Stimulated activated CD8-positive, alpha-beta memory T cell treated with anti-CD3 and anti-CD28 coated beads, Interleukin-7, amount 100 ng/mL, for 4 hours (primary cell): ENCODE measurements around the gene ASB8.

Experiments used
- DNase-seq, 2 donors: peaks; one replicate each; pipeline ENCODE4 v3.0.0-alpha.2; 2020; ENCODE audit warnings: low read depth in 2 of 2

The ASB8 gene, protein sequence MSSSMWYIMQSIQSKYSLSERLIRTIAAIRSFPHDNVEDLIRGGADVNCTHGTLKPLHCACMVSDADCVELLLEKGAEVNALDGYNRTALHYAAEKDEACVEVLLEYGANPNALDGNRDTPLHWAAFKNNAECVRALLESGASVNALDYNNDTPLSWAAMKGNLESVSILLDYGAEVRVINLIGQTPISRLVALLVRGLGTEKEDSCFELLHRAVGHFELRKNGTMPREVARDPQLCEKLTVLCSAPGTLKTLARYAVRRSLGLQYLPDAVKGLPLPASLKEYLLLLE

DNA sequence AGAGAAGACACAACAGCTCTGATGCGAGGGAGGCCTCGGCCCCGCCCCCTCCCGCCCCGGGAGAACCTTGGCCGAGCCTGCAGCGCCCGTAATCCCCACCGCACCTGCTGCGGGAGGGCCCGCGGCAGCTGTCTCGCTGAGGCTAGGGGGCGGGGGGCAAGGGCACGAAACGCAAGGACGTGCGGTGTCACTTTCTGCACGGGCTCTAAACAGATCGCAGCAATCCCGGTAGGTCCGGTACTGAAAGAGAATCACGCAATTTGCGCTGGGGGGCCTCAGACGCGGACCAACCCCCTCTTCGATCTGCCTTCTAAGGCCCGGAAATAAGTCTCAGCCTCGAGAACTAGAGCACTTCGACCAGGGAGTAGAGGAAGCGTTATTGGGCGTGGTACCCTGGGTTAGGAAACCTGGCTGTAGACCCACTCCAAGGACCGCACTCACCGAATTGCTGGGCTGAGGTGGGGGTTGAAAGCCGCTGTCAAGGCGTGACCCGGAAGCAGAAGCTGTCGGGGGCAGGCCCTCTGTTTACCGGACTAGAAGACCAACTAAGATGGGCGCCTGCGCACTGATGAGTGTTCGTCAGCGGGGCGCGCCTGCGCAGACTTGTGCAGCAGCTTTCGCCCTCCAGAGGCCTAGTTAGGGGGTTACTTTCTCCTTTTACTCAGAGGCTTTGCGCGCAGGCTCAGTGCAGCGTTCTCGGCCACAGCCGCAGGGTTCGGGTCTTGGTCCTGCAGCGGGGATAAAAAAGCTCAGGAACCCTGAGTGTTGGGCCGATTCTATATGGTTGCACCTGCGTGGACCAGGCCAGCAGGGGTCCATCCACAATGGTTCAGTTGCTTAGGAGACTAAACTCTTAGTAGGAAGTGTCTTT lies at the start of gene ASB8:
Gene ASB8, minus strand, starts transcription at position 498 of the 871 bp plus-strand sequence. CDS start 4,019 bp downstream, outside the sequence.
- peak; percentile 98 to 99 for DNase-seq

DNA sequence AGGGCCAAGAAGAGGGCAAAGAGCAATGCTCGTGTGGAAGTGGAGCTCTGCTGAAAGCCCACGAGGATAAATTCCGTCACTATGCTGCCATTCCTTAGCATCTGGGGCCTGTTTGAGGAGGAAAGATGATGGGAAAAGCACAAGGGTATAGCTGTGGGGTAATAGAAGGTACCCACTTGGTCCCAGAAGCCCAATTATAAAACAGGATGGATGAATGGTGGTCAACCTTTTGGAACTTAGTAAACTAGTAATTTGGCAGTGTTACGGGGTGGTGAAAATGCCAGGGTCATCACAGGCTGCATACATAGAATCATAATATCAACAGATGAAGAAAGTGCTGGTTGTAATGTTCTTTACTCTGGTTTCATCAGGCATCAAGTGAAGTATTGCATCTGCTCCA lies 45.9 kb upstream of the ASB8 start, which contains the start of gene OR10AD1:
Gene OR10AD1, minus strand, starts transcription at position 101 of the 400 bp plus-strand sequence. Its CDS starts 0 bp downstream, at position 101.
- DNase-seq = no peak

DNA sequence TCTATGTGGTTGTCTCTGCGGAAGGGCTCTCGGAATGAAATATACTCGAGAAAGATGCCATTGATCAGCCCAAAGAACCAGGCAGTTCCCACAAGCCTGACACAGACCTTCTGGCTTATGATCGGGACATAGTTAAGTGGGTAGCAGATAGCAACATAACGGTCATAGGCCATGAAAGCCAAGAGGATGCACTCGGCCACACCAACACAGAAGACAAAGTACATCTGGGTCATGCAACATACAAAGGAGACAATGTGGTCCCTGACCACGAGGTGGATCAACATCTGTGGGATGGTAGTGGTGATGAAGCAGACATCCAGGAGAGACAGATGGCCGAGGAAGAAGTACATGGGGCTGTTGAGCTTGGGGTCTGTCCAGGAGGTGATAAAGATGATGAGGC lies 45.5 kb upstream of the ASB8 start:
- DNase-seq = no peak

DNA sequence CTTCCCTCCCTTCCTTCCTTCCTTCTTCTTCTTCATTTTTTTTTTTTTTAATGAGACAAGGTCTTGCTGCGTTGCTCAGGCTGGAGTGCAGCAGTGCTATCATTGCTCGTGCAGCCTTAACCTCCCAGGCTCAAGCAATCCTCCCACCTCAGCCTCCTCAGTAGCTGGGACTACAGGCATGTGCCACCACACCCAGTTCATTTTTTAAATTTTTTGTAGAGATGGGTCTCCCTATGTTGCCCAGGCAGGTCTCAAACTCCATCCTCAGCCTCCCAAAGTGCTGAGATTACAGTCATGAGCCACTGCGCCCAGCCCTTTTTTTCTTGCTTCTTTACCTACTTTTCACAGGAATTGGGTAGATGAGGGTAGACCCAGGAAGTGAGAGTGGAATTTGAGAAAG lies 44.2 kb upstream of the ASB8 start:
- no peak for DNase-seq

DNA sequence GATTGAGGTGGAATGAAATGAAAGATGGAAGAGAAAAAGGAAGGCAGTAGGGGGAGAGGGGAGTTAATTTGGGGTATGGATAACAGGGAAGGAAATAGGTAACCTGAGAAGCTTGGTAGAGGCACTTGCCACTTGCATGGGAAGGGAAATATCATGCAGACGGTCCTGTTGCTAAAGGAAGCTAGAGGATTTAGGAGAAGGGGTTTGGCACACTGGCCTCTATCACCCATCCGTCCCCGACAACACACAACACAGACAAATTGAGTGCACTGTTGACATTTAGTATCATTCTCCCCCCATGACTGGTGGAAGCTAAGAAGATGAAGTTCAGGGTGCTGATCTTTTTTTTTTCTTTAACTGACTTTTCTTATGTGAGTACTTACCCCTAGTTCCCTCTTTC lies 43.8 kb upstream of the ASB8 start:
- no peak for DNase-seq

DNA sequence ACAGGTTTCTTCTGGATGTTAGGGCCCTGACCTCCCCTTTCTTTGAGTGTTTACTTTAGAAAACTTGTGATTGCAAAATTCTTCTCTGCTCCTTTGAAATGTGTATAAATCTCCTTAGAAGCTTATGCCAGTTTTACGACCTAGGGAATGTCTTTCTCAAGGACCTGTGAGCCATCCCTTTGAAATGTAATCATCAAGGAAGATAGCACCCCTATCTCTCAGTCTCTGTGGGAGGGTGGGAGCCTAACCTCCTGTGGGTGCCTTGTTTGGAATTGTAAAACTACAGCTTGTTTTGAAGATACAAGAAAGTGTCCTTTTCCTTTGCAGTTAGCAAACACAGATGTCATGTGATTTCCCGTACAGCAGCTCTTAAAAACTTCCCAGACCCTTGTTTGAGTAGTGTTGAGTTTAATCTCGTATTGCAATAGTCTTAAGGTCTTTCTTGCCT lies 42.5 kb upstream of the ASB8 start:
- no peak for DNase-seq

DNA sequence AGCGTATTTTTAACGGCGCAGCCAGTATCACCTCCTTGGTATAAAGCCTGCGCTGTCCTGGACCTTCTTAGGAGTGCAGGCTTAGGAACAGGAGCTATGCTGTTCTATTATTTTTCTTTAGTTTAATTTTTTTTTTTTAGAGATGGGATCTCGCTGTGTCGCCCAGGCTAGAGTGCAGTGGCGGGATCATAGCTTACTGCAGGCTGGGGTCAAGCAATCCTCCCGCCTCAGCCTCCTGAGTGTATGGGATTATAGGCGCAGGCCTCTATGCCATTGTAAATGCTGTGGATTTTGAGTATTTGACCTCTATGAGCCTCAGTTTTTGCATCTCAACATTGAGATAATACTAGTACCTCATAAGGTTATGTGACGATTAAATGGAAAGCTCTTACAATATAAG lies 41.7 kb upstream of the ASB8 start:
- DNase-seq = no peak

DNA sequence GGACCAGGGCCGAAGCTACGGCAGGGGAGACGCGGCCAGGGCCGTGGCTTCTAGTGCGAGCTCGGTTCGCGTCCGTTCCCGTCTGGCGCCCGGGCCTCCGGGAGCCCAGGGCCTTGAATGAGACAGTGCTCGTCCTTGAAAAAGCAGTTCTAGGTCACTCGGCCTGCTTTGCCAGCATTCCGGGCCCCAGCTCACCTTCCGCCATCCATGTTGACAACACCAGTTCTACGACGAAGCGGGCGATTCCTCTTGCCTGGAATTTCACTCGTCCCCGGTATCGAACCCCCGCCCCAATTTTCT lies 41.3 kb upstream of the ASB8 start:
- no peak for DNase-seq

DNA sequence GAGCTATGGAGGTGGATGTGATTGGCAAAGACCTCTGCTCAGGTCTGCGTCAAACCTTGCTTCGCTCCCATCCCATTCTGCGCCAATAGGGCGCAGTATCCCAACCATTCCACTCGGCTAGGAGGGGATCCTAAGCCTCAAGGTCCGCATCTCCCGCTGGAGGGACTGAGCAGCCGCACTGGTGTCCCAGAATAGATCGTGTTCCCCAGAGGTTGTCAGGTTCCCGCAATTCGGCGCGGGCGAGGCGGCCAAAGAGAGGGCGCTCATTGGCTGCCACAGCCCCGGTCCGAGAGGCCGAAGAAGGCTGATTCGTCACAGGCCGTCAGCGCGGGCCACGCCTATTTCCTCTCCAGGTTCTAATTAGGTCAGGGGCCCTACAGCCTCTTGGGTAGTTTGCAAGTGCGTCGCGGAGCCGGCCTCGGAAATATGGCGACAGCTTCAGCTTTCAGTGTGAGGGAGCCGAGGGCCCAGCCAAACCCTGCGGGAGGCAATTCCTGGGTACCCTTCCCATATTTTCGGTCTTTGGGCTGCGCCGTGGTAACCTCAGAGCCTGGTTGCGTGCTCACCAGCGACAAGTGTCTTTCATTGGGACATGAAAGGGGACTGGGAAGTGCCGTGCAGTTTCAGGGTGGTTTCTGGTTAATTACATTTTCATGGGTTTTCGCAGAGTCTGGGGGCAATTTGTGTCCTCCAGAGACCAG lies 40.8 kb upstream of the ASB8 start:
- peak; percentile 83 to 86 for DNase-seq

DNA sequence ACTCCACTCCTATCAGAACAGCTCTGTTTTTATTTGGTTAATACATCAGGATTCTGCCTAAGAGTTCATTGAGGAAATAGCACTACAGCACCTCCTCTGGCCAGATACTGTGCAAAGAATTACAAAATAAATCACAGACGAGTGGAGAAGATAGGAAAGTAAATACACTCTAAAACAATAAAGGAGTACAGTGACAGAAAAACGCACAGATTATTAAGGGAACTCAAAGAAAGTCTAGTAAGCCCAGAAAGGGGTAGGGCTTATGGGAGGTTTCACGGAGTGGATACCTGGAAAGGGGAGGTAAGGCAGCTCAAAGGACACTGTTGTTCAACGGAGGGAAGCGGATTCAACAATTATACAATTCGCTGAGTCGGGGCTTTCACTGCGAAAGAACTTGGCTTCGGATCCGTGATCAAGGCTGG lies 40.2 kb upstream of the ASB8 start:
- no peak for DNase-seq

DNA sequence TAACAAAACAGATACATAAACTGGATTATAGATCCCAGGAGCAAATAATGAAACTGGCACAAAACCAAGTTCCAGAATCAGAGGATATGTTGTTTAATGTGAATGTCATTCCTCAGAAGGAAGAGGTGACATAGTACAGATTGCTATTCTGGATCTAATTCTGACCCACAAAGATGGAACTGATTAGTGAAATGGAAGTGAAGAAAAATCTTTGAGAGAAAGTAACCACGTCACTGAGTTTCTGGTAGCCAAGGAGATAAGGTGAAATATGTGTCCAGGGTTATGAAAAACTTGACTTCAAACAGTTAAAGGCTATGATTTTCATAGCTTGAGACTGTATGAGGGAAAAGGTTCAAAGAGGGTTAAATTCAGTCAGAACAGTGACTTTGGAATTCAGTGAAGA lies 37.5 kb upstream of the ASB8 start:
- no peak for DNase-seq

DNA sequence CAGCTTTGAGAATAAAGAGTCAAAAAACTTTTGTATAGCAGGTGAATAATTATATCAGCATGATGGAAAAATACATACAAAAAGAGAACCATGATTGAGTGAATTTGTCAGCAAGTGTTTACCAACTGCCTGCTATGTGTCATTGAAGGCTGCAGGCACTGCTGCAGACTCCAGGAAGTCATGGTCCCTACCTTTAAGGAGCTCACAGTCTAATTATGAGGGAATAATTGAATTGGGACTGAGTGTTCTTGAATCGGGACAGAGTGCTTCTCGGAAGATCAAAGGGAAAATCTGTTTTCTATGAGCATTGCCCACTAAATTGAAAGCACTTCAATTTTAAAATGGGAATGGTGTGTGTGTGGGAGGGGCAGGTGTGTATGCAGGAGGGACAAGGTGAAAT lies 36.3 kb upstream of the ASB8 start:
- no peak for DNase-seq

DNA sequence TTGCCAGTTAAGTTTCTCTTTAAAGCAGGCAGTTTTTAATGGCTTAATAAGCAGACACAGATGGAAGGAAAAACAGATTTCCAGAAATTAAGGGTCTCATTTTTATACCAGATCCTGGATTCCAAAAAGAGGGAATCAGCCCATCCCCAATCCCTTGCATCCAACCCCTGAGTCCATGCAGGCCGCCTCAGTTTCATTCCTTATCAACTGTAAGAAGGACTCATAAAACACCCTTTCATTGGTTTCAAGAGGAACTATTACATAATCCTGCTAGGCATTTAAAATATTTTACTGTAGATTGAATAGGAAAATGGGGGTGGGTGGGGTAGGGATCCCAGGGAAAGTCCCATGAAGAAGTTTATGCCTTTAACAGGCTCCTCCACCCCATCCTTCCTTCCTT lies 35.5 kb upstream of the ASB8 start:
- DNase-seq = no peak

DNA sequence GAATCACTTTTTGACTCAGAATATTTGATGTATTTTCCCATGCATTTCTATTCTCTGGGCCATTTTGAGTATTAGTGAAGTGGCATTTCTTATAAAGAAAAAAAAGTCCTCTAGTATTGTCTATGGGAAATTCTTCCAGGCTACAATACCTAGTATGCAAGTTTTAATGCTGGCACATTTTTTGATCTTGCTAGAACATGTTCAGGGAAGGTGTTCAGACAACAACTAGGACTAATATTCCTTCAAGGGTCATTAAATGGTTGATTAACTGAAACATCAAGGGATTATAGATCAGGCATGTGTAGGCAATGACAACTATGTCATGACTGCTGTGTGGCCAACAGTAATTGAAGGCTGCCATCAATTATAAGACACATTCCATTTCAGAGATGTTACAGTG lies 33.8 kb upstream of the ASB8 start:
- DNase-seq = no peak

DNA sequence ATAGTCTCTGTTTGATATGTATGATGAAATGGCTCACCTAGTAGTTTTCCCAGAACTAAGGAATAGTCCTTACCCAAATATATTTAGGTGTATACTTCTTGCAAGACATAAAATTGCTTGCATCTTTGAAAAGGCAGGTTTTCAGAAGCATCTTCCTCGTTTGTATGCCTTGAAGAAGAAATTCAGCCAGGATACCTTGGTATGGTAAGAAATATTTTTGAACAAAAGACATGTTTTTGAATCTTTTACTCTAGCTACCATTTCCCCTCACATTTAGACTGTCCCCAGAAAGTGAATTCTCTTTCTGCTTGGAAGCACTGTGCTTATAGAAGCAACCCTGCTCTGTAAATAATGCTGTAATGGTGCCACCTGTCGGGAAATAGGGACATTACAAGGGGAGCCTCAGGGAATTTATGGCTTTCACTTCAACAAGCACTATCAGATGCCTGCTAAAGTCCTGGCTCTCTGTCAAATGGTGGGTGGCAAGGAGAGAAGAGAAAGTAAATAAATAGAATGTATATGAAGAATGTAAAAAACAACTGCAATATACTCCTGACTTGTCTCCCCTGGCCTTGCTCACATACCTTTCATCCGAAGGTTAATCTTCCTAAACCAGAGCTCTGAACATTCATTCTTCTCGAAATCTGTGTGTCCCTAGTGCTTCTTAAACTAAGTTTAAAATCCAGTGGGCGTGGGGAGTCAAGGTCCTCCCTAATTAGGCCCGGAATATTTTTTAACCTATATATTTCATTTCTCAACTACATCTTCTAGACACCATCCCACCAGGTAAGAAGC lies 32.2 kb upstream of the ASB8 start:
- DNase-seq = peak in 1 of 2 donors; percentile 68

DNA sequence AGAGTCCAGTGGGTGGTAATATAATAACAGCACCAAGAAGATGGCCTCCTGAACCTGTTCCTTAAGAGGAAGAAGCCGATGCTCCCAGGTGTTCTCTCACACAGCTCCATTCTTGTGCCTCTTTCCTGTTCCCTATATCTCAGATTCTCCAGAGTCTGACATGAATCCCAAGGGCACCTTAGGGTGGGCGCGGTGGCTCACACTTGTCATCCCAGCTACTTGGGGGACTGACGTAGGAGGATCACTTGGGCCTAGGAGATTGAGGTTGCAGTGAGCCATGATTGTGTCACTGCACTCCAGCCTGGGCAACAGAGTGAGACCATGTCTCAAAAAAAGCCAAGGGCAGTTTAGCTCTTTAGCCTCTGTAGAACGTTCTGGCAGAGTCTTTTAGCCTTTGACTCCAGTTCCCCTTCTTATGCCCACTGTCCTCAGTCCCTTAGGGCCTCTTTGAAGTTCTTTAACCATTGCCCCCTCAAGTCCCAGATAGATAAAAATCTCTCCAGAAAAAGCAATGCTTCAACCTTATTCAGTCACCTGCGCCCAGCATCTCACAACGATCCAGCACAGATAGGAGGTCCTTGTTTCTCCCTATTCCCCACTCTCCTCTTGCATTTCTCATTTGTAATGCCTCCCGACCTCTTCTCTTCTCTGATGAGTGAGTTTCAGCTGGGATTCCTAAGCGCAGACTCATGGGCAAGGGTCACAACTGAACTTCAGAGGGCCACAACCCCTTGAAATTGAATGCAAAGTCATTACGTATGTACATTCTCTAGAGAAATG lies 30.8 kb upstream of the ASB8 start:
- no peak for DNase-seq

DNA sequence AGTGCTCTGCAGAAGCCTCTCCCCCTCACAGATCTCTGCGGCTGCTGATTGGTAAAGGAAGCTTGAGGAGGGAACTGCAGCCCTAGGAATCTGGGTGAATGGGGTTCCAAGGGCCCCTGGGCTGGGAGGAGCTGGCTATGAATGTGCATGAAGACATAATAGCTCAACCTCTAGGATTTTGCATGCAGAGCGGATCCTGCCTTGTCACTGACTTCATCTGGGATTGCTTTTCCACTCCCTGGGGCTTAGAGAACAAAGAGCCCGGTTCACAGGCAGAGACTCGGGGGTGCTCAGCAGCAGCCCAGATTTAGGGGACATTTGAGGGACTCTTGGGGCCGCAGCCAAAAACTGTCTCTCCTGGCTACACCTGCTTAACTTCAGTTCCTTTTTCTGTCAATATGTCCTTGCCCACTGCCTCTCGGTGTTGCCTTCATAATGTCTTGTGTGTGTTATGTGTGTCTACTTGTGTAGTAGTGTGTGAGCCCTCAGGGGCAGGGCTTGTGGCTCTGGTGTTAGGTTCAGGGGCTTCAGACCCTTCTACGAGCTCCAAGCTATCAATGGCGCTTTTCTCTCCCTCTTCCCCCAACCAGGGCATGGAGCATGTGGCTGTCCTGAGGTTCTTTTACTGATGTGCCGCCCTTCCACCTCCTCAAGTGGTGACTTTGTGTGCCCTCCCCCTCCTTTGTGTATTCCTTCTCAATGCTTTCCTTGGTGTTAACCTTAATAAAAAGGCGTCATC lies 28.0 kb upstream of the ASB8 start:
- DNase-seq = no peak

DNA sequence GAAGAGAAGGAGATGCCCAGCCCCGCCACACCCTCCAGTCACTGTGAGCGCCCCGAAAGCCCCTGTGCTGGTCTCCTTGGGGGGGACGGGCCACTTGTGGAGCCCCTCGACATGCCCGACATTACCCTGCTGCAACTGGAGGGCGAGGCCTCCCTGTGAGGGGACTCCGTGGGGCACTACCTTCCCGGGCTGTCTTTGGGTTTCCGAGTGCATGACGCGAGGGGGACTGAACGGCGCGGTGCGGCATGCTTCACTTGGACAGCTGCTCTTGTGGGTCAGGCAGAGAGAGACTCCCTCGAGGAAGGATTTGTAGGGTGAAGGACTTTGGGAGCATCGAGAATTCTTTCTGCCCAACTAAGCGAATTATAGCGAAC lies 27.2 kb upstream of the ASB8 start:
- no peak for DNase-seq

DNA sequence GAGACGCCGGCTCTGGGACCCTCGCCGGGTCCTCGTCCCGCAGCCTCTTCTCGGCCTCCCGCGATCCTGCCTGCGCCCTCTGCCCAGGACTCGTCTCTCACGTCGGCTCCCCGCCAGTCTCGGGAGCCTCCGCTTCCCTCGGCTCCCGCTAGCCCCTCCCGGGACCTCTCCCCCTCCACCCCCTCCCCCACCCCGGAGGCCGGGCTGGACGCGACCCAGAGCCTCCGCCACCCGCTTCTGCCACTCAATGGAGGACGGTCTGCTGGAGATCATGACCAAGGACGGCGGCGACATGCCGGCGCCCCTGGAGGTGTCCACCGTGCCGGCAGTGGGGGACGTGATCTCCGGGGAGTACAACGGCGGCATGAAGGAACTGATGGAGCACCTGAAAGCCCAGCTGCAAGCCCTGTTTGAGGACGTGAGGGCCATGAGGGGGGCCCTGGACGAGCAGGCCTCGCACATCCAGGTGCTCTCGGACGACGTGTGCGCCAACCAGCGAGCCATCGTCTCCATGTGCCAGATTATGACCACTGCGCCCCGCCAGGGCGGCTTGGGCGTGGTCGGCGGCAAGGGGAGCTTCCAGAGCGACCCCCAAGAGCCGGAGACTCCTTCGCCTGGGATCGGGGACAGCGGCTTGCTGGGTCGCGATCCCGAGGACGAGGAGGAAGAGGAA lies 26.7 kb upstream of the ASB8 start:
- no peak for DNase-seq
